Measurements from ENCODE around the gene GIMAP1. TPM values are rescaled to one million over a fixed set of nuclear protein-coding genes. Genes with fewer than 3 reads are reported as not detected.
A peak's percentile ranks its signal among the peaks of the same experiment; 100 is the strongest.

GIMAP1 gene
- total RNA-seq, 3 donors from 2014 or later = 0.84 to 3.6 (median 2.9) TPM

GRCh38 chr7:150719960-150720891 lies 3.8 kb downstream of the GIMAP1 start:
- no peaks in the 10 kb centered on the region for H3K36me3 ChIP-seq (ENCODE audit: low read depth)
- DNase-seq (no peak), ATAC-seq (no peak)
- no peak for TF ChIP-seq CTCF (IDR thresholded peaks at IDR 0.05)
- H3K4me1 ChIP-seq (ENCODE audit: low read depth) = no peaks in the 10 kb centered on the region
- intact Hi-C loops (cut with DNase I, micrococcal nuclease) = no loop called here
- H3K4me3 ChIP-seq = no peak overlapping the region
- H3K9me3 ChIP-seq = no peaks in the 10 kb centered on the region

- no peak for ATAC-seq
- no peaks in the 10 kb centered on the region for H3K36me3 ChIP-seq (ENCODE audit: low read depth)
- H3K4me1 ChIP-seq (ENCODE audit: low read depth) = no peaks in the 10 kb centered on the region
- no peak overlapping the region for H3K4me3 ChIP-seq
- no peaks in the 10 kb centered on the region for H3K9me3 ChIP-seq
- DNase-seq = no peak
- TF ChIP-seq CTCF (IDR thresholded peaks at IDR 0.05) = no peak
- intact Hi-C loops (cut with DNase I, micrococcal nuclease) = no loop called here
These were observed 5.6 kb downstream of the GIMAP1 start for GRCh38 chr7:150721970-150722373.

- Histone ChIP-seq H3K4me3 (no peak overlapping the region), H3K4me1 (ENCODE audit: low read depth) (peaks cover 4% of the 10 kb centered on the region), H3K9me3 (no peaks in the 10 kb centered on the region), H3K36me3 (ENCODE audit: low read depth) (no peaks in the 10 kb centered on the region)
- intact Hi-C loops (cut with DNase I, micrococcal nuclease) = no loop called here
- ATAC-seq (peak; percentile 26), DNase-seq (no peak)
- no peak for TF ChIP-seq CTCF (IDR thresholded peaks at IDR 0.05)
These were observed 6.1 kb downstream of the GIMAP1 start for GRCh38 chr7:150722431-150722931.

- no peak for TF ChIP-seq CTCF (IDR thresholded peaks at IDR 0.05)
- ATAC-seq = no peak
- peaks cover under 1% of the 10 kb centered on the region for H3K9me3 ChIP-seq
These were observed 7.1 kb downstream of the GIMAP1 start for GRCh38 chr7:150723467-150723866.

GRCh38 chr7:150727381-150727780 lies 11.0 kb downstream of the GIMAP1 start:
- H3K4me1 ChIP-seq (ENCODE audit: low read depth) = peaks cover 4% of the 10 kb centered on the region
- intact Hi-C loops (cut with DNase I, micrococcal nuclease) = no loop called here
- no peak overlapping the region for H3K4me3 ChIP-seq
- ATAC-seq (peak; percentile 98), DNase-seq (peak in 1 of 3 donors; percentile 68)
- TF ChIP-seq CTCF (IDR thresholded peaks at IDR 0.05) = no peak
- H3K9me3 ChIP-seq = peaks cover 8% of the 10 kb centered on the region
- no peaks in the 10 kb centered on the region for H3K36me3 ChIP-seq (ENCODE audit: low read depth)

More at GRCh38 chr7:150723467-150723866, 7.1 kb downstream of the GIMAP1 start:
- no peak for DNase-seq
- Histone ChIP-seq H3K36me3 (ENCODE audit: low read depth) (no peaks in the 10 kb centered on the region), H3K4me1 (ENCODE audit: low read depth) (peaks cover 4% of the 10 kb centered on the region), H3K4me3 (no peak overlapping the region)
- intact Hi-C loops (cut with DNase I, micrococcal nuclease) = no loop called here

Measured in mucosa of descending colon (tissue), 3 donors.